A204.1 (cell line): Measurements from ENCODE around the gene HOXB7.
A peak's percentile ranks its signal among the peaks of the same experiment; 100 is the strongest.

Experiments used
- FAIRE-seq: peaks from 2 replicates; lab custom pipeline; 2012; peaks lifted over from hg19 to GRCh38; lab: Jason Lieb, UNC

Gene HOXB7

DNA sequence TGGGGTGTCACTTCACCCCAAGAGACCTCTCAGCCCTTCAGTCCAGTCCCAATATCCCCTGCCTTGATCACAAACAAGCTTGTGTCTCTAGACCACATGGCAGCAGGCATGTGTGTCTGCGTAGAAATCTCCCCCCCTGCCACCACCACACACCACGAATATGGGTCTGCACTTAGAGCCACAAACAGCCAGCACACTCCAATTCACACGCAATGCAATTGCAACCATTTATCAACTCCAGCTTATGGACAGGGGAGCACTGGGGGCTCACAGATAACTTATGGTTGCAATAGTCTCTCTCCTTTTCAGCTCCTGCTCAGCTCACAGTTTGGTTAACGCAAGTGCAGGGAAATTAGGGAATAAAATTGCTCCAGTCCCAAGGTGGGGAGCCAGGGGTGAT, 12.8 kb upstream of the HOXB7 start:
- no peak for FAIRE-seq

DNA sequence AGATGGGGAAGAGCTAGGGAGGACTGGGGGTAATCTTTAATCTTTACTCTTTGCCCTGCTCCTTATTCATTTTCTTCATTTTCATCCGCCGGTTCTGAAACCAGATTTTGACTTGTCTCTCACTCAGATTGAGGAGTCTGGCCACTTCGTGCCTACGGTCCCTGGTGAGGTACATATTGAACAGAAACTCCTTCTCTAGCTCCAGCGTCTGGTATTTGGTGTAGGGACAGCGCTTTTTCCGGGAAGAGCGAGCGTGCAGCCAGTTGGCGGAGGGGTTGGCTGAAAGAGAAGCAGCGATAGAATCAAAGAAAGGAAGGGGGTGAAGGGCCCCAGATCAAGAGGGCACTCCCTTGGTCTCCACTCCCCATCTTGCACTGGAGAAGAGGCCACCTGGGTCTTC, 12.0 kb upstream of the HOXB7 start:
- no peak for FAIRE-seq

DNA sequence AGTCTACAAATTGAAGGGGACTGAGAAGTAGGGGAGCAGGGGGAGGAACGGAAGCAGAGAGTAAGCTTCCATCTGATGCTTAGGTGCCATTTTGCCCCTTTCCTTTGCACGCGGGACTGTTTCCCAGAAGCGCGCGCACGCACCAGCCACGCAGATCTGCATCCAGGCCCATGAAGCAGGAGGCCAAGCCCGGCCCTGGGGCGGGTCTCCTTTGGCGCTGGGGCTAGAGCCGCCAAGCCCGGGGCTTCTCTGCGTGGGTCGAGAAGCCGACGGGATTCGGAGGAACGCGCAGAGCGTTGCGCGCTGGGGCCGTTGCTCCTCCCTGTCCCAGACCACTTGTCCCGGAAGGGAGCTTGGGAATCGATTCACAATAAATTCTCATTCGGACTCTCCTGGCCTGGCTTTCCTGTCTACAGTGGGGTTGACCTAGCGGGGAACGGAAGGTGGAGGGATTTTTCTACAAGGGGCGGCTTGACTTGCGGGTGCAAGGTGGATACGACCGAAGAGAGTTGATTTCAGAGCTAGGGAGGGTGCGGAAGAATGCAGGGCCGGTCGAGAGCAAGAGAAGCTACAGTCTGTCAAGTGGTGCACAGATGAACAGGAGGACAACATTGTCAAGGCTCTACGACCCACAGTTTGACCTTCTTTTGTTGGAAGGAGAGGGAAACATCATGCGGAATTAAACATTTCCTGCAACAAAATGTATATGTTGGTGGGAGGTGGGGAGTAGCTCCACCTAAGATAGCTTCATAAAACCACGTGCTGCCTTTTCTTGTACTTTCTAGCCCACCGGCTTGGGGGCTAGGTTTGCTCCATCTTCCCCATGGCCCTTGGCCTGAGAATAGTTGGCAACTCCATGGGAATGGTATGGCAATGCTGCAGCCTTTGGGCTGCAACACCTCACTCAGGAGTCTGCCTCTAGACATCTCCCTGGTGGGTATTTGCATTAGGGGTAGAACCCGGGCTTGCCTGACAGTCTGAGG, 10.9 kb upstream of the HOXB7 start:
- FAIRE-seq, result no peak

DNA sequence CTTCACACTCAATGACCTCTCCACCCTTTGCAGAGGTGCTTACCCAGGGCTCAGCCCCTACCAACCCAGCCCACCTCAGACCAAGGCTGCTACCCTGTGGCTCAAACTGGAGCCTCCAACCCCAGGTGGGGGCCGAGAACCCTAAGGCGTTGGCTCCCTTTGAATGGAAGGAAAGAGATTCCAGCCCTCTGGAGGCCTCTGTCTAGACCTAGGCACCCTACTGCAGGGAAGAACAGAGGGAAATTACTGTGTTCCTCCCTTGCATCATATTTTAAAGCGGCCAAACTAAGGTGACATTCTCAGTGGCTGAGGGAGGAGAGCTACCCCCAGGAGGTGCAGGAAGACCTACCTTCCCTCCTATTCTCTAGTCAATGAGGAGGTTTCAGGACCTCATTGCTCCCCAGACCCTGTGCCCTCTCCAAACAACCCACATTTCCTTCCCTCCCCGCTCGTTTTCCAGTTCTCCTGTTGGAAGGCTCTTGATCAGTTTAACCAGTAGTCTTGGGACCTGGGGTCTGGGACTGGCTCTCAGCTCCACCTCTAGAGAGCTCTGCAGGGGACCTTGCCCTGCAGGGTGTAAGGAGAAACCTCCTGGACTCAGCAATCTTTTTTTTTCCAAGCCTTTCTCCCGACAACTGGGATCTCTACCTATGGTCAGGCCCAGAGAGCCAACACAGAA, 9.8 kb upstream of the HOXB7 start:
- FAIRE-seq, result no peak

DNA sequence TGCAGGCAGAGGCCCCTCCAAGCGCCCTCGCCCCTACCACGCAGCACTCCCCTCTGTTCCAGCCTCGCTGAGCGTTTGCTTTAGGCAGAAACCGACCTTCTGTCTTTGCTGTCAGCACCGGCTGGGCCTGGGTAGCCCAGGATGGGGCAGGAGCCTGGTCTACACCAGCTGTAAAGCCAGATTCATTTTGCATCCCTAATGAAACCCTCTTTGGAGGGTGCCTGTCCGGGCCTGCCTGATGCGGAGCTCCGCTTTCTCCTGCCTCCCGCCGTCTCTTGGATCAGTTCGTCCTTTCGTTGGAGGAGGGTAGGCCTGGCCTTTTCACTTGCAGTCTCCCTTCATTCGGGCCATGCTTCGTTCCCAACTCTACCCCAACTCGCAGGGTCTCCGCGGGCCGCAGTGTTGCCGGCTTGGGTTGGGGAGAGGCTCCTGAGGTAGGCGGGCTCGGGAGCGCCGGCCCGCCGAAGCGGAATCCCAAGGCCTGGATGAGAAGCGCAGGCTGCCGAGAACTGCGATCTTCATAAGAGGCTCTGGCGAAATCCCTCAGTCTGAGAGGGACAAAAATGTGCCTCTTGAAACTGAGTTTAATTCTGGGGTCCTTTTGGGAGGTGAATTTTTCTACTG, 9.1 kb upstream of the HOXB7 start:
- FAIRE-seq, result no peak

DNA sequence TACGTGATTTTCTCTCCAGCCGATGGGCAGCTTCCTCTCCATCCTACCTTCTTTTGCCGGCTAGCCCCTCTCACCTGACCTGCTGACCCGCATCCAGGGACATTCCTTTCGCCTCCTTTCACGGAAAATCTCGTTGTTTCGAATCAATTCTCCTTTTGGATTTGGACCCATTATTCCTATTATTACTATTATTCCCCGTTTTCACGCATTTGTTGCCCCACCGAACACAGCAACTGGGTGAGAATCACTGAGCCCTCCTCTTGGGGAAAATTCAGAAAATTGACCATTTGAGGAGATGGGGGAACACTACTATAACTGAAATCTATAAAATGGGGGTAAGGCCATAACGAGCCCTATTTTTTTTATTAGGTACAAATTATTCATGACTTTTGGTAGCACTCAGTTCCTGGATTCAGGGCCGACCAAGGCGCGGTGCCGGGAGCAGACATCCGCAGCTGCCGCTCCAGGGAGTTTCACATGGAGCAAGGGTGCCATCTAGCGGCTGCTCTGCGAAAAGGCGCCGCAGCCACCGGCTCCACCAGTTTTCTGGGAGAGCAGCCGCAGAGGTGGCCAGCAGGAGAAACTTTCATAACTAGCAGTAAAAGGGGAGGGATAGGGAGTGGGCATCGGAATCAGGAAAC, 7.6 kb upstream of the HOXB7 start:
- FAIRE-seq, result peak; percentile 82

DNA sequence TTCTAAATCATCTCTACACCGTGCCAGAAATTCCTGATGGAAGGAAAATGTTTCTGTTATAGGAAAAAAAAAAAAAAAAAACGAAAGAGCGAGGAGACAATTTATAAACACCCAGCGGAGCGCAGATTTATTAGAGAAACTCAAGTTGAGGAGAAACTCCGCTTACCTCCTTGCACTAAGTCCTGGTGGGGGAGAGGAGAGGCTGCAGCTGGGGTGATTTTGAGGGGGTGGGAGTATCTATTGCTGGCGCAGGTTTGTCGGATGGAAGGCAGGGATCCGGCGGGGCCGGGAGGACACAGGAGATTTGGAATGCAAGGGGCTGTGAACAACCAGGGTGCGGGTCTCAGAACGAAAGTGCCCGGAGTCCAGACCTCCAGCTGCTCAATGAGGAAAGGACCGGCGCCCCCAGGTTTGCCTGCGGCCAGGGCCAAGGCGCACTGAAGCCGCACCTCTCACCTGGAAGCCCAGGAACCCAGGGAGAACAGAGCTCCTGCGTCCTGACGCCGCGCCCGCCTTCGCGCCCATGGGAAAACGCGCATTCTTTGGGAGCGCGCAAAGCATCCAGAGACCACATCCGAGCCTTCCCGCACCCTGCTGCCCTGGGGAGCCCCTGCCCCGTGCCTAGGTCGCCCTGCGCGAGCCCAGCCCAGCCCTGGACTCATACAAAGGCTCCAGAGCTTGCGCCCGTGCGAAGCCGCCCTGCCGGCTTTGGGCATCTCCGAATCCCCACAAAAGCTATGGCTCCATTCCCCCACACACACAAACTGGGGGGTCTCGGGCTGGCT, 6.8 kb upstream of the HOXB7 start:
- FAIRE-seq, result no peak

DNA sequence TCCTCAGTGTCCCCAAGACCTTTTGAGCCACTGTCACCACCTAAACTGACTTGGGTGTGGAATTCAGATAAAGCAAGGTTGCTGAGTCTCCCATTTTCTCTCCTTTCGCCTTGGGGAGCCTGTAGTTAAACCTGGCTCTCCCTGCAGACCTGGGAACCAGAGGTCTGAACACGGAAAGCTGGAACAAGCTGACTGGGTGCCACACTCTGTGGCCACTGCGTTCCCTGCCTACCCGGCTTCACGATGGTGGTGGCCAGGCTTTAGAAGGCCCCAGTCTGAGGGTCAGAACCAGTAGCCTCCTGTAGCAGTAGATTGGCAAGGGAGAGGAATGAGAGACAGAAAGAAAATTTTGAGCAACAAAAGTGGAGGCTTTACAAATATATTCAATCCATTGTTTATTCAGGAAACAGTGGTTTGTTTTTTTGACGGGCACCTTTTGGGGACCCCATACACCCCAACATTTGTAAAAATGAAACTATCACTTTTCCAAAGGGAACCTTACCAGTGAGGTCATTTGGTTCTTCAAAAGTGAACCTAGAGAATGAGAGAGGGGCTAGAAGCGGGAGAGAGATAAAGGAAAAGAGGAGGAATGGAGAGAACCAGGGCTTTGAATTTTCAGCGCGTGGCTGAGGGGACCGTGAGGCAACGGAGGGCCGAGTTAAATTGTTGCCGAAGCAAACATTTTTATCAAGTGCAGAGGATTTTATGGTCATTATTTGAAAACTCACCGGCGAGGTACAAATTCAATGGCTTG, 6.1 kb upstream of the HOXB7 start:
- FAIRE-seq, result no peak

DNA sequence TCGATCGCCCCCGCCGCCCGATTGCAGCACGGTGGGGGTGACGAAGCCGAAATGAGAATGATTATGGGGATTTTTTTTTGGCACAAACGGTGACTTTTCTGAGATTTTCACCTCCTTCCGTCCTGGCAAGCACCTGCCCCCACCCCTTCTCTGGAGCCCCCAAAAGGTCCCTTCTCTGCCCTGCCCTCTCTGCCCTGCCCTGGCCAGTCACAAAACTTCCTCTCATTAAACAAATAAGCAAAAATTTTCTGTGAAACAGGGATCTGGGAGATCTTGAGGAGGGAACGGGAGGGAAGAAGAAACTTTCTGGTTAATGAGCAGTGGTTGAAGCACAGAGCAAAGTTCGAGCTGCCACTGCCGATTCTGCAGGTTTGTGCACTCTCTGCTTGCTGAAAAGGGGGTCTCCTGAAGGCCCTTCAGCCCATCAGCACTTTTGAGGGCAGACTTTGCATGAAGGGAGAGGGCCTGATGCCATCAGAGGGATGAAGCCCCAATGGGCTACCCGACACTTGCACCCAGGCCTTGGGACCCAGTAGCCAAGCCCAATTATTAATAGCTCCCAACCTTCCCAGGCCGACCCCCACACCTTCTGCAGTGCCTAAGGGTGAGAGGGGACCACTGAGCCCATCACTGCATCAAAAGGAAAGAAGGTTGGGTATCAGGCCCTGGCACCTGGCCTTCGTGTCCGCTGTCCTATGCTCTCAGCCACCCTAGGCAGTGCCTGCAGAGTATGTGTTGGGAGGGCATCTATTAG, 5.3 kb upstream of the HOXB7 start:
- no peak for FAIRE-seq

DNA sequence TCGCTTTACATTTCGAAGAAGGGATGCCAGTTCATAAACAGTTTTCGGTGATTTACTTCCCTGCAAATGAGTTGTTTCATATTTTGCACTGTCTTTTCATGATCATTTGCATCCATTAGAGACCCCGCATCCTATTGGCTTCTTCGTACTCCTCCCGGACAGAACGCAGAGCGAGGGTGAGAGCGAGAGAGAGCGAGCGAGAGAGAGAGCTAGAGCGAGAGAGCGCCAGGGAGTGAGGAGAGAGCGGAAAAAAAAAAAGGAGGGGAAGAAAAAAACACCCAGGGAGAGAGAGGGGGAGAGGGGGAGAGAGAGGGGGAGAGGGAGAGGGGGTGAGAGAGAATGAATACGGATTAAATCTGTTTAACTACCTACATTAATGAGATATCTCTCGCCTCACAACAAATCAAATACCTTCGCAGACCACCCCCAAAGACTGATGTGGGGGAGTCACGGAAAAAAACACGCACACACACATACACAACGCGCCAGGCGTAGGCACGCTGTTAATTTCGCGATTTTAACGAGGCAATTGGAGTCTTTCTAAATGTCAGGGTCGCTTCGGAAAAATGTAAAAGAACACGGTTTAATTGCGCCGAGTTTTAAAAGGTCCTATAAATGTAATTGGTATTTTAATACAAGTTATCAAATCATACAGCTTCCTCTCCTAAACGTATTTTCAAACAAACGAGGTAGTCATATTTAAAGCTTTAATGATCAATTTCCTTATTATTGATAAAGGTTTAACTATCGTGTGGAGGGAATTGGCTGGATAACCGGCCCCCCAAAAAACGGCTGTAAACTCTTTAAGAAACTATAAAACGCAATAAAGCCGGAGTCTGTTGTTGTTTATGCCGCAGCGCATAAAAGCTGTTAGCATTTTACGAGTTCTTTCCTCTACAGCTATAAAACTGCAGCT, 4.5 kb upstream of the HOXB7 start, which contains the start of gene HOXB8:
TSS of gene HOXB8 (minus strand) at position 246 of the 916 bp plus-strand sequence. CDS start 588 bp downstream, outside the sequence.
- no peak for FAIRE-seq

DNA sequence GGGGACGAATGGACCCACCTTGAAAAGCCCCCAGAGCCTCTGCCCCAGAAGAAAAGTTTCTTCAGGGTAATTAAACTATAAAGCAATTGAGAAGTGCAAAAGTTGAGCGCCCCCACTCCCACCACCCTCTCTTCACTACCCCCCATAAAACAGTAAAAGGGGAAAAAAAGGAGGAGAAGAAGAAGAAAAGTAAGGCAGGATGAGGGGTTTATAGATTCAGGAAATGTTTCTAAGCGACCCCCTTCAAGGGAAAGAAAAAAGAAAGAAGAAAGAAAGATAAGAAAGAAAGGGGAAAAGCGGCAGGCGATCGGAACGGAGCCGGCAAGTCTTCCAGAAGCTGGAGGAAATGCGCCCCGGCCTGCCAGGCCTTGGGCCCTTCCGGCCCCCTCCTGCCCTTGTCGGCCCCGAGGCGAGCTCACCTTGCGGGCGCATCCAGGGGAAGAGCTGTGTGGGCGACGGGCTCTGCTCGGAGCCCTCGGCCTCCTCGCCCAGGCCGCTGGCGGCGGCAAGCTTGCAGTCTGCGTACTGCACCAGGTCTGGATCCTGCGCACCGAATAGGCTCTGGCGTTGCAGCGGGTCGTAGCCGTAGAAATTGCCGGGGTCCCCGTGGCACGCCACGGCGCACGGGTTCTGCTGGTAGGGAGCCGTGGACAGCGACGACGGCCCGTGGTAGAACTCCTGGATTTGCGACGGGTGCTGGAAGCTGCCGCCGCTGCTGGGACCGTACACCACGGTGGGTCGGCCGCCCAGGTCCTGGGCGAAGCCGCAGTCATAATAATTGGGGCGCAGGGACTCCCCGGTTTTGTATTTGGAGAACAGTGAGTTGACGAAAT, 3.3 kb upstream of the HOXB7 start:
- FAIRE-seq, result no peak

DNA sequence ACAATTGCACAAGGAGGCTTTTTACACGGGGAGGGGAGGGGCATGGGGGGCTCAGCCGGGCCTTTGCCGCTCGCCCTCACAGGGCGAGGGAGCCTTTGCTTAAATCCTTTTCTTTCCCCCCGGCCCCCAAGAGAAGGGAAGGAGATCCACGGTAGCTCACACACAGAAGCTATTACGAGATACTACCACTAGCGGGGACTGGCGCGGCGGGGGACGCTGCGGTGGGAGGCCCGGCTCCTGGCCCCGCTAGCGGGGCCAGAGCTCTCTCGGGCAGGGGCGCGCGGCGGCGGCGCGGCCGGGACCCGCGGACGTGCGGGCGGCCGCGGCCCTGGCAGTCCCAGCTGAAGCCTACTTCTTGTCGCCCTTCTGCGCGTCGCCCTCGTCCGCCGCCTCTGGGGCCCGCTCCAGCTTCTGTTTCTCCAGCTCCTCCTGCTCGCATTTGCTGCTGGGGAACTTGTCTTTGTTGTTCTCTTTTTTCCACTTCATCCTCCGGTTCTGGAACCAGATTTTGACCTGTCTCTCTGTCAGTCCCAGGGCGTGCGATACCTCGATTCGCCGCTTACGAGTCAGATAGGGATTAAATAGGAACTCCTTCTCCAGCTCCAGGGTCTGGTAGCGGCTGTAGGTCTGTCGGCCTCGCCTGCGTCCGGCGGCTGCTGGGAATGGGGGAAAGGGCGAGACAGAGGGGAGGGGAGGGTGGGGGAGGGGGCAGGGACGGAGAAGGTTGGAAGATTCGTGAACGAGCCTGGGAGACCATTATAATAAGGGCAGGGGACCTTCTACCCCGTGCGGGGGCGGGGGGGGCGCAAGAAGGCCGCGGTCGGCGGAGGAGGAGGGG, 2.3 kb upstream of the HOXB7 start:
- FAIRE-seq, result no peak

DNA sequence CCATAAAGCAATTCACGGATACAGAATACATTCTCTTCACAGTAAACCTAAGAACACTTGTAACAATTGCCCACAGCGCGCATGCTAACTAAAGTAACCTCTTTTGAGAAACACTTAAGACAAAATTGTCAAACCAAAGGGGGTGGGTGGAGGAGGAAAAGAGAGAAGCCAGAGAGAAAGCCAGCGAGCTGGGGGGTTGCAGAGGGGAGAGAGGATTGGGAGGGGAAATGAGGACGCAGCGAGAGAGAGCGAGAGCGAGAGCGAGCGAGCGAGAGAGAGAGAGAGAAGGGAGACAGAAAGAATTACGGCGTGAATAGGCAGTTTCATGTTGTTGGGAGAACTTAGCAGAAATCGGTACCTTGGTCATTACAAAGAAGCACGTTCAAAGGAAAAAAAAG, 1.6 kb upstream of the HOXB7 start:
- no peak for FAIRE-seq

DNA sequence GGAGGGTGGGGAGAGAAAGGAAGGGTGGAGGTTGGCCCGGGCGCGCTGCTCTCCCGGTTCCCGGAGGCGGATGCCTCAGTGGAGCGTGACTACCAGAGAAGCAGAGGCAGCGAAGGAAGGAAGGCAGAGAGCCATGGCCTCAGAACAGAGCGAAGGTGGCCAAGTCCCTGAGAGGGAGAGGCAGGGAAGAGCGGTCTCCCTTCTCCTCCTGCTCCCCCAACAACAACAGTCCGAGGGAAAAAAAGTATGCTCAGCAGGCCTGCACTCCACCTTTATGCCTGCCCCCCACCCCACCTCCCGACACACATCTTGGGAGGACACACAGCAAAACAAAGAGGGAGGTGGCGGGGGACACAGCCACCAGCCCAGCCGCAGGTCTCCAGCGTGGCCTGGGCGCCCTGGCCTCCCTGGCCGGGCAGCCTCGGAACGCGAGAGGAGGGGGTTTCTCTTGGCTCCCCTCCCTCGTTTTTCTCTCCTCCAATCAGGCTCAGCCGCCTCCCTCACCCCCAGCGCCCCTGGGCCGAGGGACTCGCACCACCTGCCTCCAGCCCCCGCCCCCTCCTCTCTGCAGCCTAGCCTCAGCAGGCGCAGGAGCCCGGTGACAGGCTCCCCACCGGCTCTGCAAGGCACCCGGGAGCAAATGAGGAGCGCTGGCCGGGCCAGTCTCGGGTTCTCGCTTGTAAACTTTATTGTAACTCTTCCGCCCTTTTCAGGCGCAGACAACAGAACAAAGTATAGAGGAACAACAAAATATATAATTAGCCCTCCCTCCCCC, 1.1 kb upstream of the HOXB7 start:
- no peak for FAIRE-seq

DNA sequence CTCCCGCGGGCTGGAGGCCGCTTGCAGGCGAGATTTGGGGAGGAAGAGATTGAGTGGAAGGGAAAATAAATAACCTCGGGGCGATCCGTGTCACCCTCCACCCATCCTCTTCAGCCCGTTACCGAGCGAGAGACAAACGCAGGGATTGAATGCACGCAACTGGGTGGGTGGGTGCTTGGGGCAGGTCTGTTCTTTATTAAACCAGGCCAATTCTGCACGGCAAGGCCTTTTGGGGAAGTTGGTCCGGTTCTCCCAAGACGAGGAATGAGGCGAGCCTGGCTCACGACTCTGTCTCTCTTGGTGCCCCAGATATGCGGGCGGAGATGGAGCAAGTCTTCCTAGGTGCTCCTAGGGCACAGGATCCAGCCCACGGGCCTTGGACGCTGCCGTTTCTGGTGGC, 396 bp upstream of the HOXB7 start:
- FAIRE-seq, result no peak

DNA sequence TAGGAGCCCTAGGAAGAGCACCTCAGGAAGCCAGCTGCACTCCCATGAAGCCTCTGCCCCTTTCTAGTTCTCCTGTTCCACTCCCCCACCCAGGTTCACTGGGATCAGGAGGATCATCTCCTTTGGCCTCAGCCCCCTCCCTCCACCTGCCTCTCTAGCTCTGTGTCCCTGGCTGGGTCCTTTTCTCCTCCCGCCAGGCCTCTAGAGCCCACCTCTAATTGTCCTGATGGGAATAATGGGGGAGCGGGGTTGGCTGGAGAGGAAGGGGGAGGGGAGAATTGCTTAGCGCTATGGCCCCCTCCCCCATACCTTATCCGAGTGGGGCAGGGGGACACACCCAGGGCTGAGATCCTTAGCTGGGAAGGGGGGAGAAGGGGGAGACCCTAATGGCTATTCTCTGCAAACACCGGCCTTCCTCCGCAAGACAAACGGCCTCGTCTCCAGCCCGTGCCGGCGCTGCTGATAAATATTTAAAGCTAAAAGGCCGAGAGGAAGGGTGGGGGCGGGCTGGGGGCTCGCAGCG, 997 bp downstream of the HOXB7 start:
- no peak for FAIRE-seq
